H9 (cell line): ENCODE data around the gene SCN8A. TPM values are rescaled to one million over a fixed set of nuclear protein-coding genes. Genes with fewer than 3 reads are reported as not detected.

Source experiments
- DNase-seq: peaks from one replicate; pipeline ENCODE4 v3.0.0-alpha.2; 2017
- H2AFZ ChIP-seq: one replicate; pipeline ENCODE4 v1.6.1; 2013; ENCODE audit warnings: mild to moderate bottlenecking, low read length, control low read depth, moderate library complexity
- H2AK5ac ChIP-seq: 2 replicates; pipeline ENCODE4 v1.6.1; 2013; ENCODE audit warnings: low read length, control low read depth, mixed read lengths; ENCODE audit not compliant: insufficient read length
- H2BK120ac ChIP-seq: one replicate; pipeline ENCODE4 v1.6.1; 2013; ENCODE audit warnings: low read depth, mild to moderate bottlenecking, low read length, control low read depth, inconsistent platforms; ENCODE audit not compliant: poor library complexity, severe bottlenecking
- H2BK12ac ChIP-seq: 2 replicates; pipeline ENCODE4 v1.6.1; 2013; ENCODE audit warnings: low read length, control low read depth, mixed read lengths, low read depth; ENCODE audit not compliant: insufficient read length
- H2BK15ac ChIP-seq: 2 replicates; pipeline ENCODE4 v1.6.1; 2013; ENCODE audit warnings: low read depth, low read length, control low read depth
- H2BK20ac ChIP-seq: one replicate; pipeline ENCODE4 v1.6.1; 2013; ENCODE audit warnings: low read depth, mild to moderate bottlenecking, low read length, control low read depth, inconsistent platforms; ENCODE audit not compliant: poor library complexity, severe bottlenecking
- H2BK5ac ChIP-seq: 2 replicates; pipeline ENCODE4 v1.6.1; 2013; ENCODE audit warnings: low read length, control low read depth, mixed read lengths; ENCODE audit not compliant: insufficient read length
- H3K14ac ChIP-seq: 2 replicates; pipeline ENCODE4 v1.6.1; 2013; ENCODE audit warnings: low read length, control low read depth; ENCODE audit not compliant: insufficient read depth
- H3K18ac ChIP-seq: 2 replicates; pipeline ENCODE4 v1.6.1; 2013; ENCODE audit warnings: low read depth, mild to moderate bottlenecking, mixed read lengths, low read length, control low read depth; ENCODE audit not compliant: insufficient read length
- H3K23ac ChIP-seq: 2 replicates; pipeline ENCODE4 v1.6.1; 2013; ENCODE audit warnings: low read length, control low read depth, mixed read lengths, low read depth; ENCODE audit not compliant: insufficient read length
- H3K23me2 ChIP-seq: 2 replicates; pipeline ENCODE4 v1.6.1; 2013; ENCODE audit warnings: low read depth, mild to moderate bottlenecking, mixed read lengths, low read length, control low read depth; ENCODE audit not compliant: insufficient read length, poor library complexity, severe bottlenecking
- H3K27ac ChIP-seq: 2 replicates; pipeline ENCODE4 v1.5.1; 2013; ENCODE audit warnings: low read length, control low read depth, mixed read lengths, low read depth; ENCODE audit not compliant: insufficient read length
- H3K27me3 ChIP-seq: 2 replicates; pipeline ENCODE4 v1.6.1; 2013; ENCODE audit warnings: low read length, control low read depth, inconsistent platforms; ENCODE audit not compliant: insufficient read depth
- H3K4ac ChIP-seq: 2 replicates; pipeline ENCODE4 v1.6.1; 2013; ENCODE audit warnings: low read depth, mild to moderate bottlenecking, control low read depth, inconsistent platforms, low read length, moderate library complexity
- H3K4me1 ChIP-seq: 2 replicates; pipeline ENCODE4 v1.6.1; 2013; ENCODE audit warnings: low read length, control low read depth, inconsistent platforms; ENCODE audit not compliant: insufficient read depth
- H3K4me2 ChIP-seq: 2 replicates; pipeline ENCODE4 v1.6.1; 2013; ENCODE audit warnings: low read length, control low read depth, mixed read lengths; ENCODE audit not compliant: insufficient read length, insufficient read depth
- H3K56ac ChIP-seq: 2 replicates; pipeline ENCODE4 v1.6.1; 2013; ENCODE audit warnings: low read depth, mild to moderate bottlenecking, mixed read lengths, low read length, control low read depth; ENCODE audit not compliant: insufficient read length
- H3K79me1 ChIP-seq: 2 replicates; pipeline ENCODE4 v1.6.1; 2013; ENCODE audit warnings: low read depth, mild to moderate bottlenecking, moderate library complexity, low read length, control low read depth, inconsistent platforms; ENCODE audit not compliant: insufficient read depth, poor library complexity, severe bottlenecking
- H3K79me2 ChIP-seq: 2 replicates; pipeline ENCODE4 v1.6.1; 2013; ENCODE audit warnings: low read length, control low read depth, inconsistent platforms; ENCODE audit not compliant: insufficient read depth
- H3K9ac ChIP-seq: 2 replicates; pipeline ENCODE4 v1.6.1; 2013; ENCODE audit warnings: low read length, control low read depth, mixed read lengths; ENCODE audit not compliant: insufficient read length; ENCODE audit errors: extremely low read depth
- H3K9me3 ChIP-seq: one replicate; pipeline ENCODE4 v1.6.1; 2013; ENCODE audit warnings: low read depth, low read length, inconsistent platforms; ENCODE audit not compliant: control insufficient read depth
- H3T11ph ChIP-seq: one replicate; pipeline ENCODE4 v1.6.1; 2013; ENCODE audit warnings: mild to moderate bottlenecking, low read length, control low read depth, inconsistent platforms
- H4K20me1 ChIP-seq: one replicate; pipeline ENCODE4 v1.6.1; 2013; ENCODE audit not compliant: control insufficient read depth, insufficient read length, insufficient read depth
- H4K5ac ChIP-seq: 2 replicates; pipeline ENCODE4 v1.6.1; 2013; ENCODE audit warnings: low read depth, mild to moderate bottlenecking, mixed read lengths, low read length, control low read depth; ENCODE audit not compliant: insufficient read length
- H4K8ac ChIP-seq: replicated peaks from 2 replicates; pipeline ENCODE4 v1.6.1; 2013; ENCODE audit warnings: low read length, control low read depth, mixed read lengths, low read depth; ENCODE audit not compliant: insufficient read length
- H4K91ac ChIP-seq: 2 replicates; pipeline ENCODE4 v1.6.1; 2013; ENCODE audit warnings: low read depth, mild to moderate bottlenecking, moderate library complexity, mixed read lengths, low read length, control low read depth; ENCODE audit not compliant: insufficient read length
- H3K27ac Mint-ChIP-seq, 3 experiments: 2 replicates in 2 of 3; 3 replicates in 1 of 3; pipeline ENCODE4 v1.8.0; 2020 to 2021; ENCODE audit warnings: mixed read lengths in 3 of 3, mild to moderate bottlenecking in 1 of 3, moderate library complexity in 1 of 3
- H3K27me3 Mint-ChIP-seq: 2 replicates; pipeline ENCODE4 v1.8.0; 2021; ENCODE audit warnings: low read depth, mild to moderate bottlenecking, moderate library complexity, mixed read lengths
- H3K36me3 Mint-ChIP-seq, 3 experiments: 2 replicates in 2 of 3; 3 replicates in 1 of 3; pipeline ENCODE4 v1.8.0; 2020 to 2021; ENCODE audit warnings: low read depth in 3 of 3, mixed read lengths in 3 of 3; ENCODE audit not compliant: insufficient read depth in 1 of 3
- H3K4me1 Mint-ChIP-seq, 2 experiments: 2 replicates each; pipeline ENCODE4 v1.8.0; 2020; ENCODE audit warnings: mixed read lengths in 2 of 2
- H3K4me3 Mint-ChIP-seq, 2 experiments: 2 replicates in 1 of 2; 3 replicates in 1 of 2; pipeline ENCODE4 v1.8.0; 2020 to 2021; ENCODE audit warnings: mild to moderate bottlenecking in 2 of 2, mixed read lengths in 2 of 2, moderate library complexity in 1 of 2
- H3K9me3 Mint-ChIP-seq, 2 experiments: 2 replicates in 1 of 2; 3 replicates in 1 of 2; pipeline ENCODE4 v1.8.0; 2020; ENCODE audit warnings: mild to moderate bottlenecking in 2 of 2, mixed read lengths in 2 of 2, moderate library complexity in 1 of 2
- WGBS: extraction: QIAGEN DNeasy Blood & Tissue Kit; methylation state at CpG from one replicate; pipeline ENCODE4 v1.1.7; 2013; ENCODE audit warnings: missing lambda C conversion rate, low lambda C conversion rate, mixed read lengths; ENCODE audit not compliant: insufficient read length; ENCODE audit errors: extremely low coverage; 5-methylcytosine and 5-hydroxymethylcytosine counted together
- total RNA-seq: library from RNA; stranded (reverse); gene quantifications from 2 replicates; pipeline ENCODE4 v1.2.1, GENCODE V29; 2021
- TF ChIP-seq, protein P1 (sequence below): fragments of 200-600 bp; sonication (generic); conservative IDR thresholded peaks from 3 replicates; pipeline ENCODE4 v1.8.0; 2021; ENCODE audit warnings: antibody characterized with exemption, mild to moderate bottlenecking

Gene SCN8A
- total RNA-seq, 1 experiment from 2014 or later: 15.2 TPM

DNA sequence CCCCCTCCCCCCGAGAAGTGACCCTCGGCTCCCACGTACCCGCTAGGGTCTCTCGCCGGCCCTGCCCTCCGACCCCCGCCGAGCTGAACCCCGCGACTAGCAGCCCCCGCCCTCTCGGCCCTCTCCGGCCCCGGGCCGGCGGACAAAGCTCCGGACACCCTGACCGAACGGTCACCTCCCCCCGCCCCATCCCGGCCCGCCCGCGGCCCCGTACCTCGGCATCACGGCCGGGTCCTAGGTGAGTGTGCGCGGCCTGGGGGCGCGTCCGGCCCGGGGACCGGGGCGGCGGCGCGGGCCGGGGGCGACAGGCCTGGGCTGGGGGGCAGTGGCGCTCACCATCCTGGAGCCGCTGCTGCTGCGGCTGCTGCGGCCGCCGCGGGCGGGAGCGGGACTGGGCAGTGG, 257.3 kb downstream of the SCN8A start, which contains the start of gene FIGNL2:
FIGNL2 (minus strand) TSS at position 393 of the 402 bp plus-strand sequence. CDS start 26,305 bp downstream, outside the sequence.
- Mint-ChIP-seq H3K9me3 (no peaks in the 10 kb centered on the region), H3K4me1 (peaks cover 47 to 67% of the 10 kb centered on the region in 2 experiments), H3K27ac (no peak within 1 kb of the TSS), H3K4me3 (peak within 1 kb of the TSS; percentile 73 to 87), H3K36me3 (peaks cover 0 to 14% (median 10%) of the 10 kb centered on the region in 3 experiments; a peak in 4 of 7 replicates), H3K27me3 (peaks cover 63% of the 10 kb centered on the region)
- no peak within 1 kb of the TSS for H3K27ac ChIP-seq
- no CpG with 5 or more reads among the region's 51 CpGs for WGBS
- no peaks in the 10 kb centered on the region for H3K9me3 ChIP-seq
- no peak within 1 kb of the TSS for H4K91ac ChIP-seq
- peak within 1 kb of the TSS; percentile 77 for H3K4me2 ChIP-seq
- H3T11ph ChIP-seq: no peak within 1 kb of the TSS
- H3K56ac ChIP-seq: no peak within 1 kb of the TSS
- H3K4ac ChIP-seq: no peak within 1 kb of the TSS
- H3K4me1 ChIP-seq: no peaks in the 10 kb centered on the region; the same call in 1 of the 2 replicates
- H2BK15ac ChIP-seq: no peak within 1 kb of the TSS
- peaks cover 20% of the 10 kb centered on the region for H3K23me2 ChIP-seq
- no peak within 1 kb of the TSS for H2BK12ac ChIP-seq
- no peaks in the 10 kb centered on the region for H4K20me1 ChIP-seq
- H3K18ac ChIP-seq: no peak within 1 kb of the TSS
- no peak within 1 kb of the TSS for H4K8ac ChIP-seq
- H3K14ac ChIP-seq: 0 out of 2 replicates have a peak within 1 kb of the TSS, but pooled peaks have one; percentile 9
- H3K23ac ChIP-seq: no peak within 1 kb of the TSS
- no peak within 1 kb of the TSS for H2BK20ac ChIP-seq
- no peaks in the 10 kb centered on the region for H3K79me1 ChIP-seq
- no peak within 1 kb of the TSS for H4K5ac ChIP-seq
- no peak within 1 kb of the TSS for H2AK5ac ChIP-seq
- DNase-seq: no peak
- H3K27me3 ChIP-seq: peaks cover 23% of the 10 kb centered on the region; the same call in 1 of the 2 replicates
- TF ChIP-seq, protein P1, sequence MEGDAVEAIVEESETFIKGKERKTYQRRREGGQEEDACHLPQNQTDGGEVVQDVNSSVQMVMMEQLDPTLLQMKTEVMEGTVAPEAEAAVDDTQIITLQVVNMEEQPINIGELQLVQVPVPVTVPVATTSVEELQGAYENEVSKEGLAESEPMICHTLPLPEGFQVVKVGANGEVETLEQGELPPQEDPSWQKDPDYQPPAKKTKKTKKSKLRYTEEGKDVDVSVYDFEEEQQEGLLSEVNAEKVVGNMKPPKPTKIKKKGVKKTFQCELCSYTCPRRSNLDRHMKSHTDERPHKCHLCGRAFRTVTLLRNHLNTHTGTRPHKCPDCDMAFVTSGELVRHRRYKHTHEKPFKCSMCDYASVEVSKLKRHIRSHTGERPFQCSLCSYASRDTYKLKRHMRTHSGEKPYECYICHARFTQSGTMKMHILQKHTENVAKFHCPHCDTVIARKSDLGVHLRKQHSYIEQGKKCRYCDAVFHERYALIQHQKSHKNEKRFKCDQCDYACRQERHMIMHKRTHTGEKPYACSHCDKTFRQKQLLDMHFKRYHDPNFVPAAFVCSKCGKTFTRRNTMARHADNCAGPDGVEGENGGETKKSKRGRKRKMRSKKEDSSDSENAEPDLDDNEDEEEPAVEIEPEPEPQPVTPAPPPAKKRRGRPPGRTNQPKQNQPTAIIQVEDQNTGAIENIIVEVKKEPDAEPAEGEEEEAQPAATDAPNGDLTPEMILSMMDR: no peak
- H2AFZ ChIP-seq: no peak within 1 kb of the TSS
- H3K79me2 ChIP-seq: no peaks in the 10 kb centered on the region
- H3K9ac ChIP-seq: no peak within 1 kb of the TSS
- no peak within 1 kb of the TSS for H2BK120ac ChIP-seq
- H2BK5ac ChIP-seq: no peak within 1 kb of the TSS
